HG03432 (cell line): ENCODE results near the gene FAM25A.

ENCODE experiments used
- ATAC-seq: cut with Tn5 transposase; IDR thresholded peaks from one replicate; pipeline ENCODE4 v1.9.1; 2021; ENCODE audit warnings: mild to moderate bottlenecking, moderate library complexity; ENCODE audit not compliant: unreplicated experiment

Gene FAM25A

DNA sequence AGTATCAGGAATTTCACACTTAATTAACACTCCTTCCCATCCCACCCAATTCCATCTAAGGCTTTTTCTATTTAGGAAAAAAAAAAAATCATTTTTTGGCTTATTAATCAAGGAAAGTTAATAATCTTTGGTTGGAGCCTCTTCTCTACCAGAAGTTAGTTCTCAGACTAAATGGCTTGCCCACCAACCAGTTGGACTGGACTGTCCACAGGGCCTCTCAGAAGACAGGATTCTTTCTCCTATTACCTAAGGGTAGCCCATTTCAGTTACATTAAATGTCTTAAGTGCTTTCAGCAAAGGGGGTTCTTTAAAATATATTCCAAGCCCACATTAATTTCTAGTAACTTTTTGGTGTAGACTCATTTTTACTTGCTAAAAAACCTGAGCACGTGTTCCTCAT is 39.3 kb downstream of the FAM25A start:
- ATAC-seq, result no peak

DNA sequence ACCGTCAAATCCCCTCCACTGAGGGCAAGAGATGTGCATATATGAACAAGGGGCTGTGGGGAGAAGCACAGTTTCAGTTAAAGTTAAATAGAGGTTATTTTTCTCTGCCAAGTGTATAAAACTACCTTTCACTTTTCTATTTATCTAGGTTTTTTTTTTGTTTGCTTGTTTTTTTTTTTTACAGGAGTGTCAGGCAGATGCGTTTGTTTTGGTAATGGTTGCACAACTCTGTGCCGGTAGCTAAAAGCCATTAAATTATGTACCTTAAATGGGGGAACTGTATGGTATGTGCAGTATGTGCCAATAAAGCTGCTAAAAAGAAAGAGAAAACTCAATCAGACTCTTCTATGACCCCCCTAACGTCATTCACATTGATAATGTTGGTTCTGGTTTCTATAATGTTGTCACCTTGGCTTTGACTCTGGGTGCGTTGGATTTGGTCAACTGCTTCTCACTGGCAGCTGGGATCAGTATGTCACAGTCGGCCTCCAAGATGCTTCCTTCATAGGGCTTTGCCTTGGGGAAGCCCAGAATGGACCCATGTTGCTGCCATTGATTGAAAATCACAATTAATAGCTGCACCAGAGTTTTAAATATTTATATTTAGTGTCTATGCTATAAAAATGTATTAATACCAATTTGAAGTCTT is 40.3 kb downstream of the FAM25A start:
- no peak for ATAC-seq

DNA sequence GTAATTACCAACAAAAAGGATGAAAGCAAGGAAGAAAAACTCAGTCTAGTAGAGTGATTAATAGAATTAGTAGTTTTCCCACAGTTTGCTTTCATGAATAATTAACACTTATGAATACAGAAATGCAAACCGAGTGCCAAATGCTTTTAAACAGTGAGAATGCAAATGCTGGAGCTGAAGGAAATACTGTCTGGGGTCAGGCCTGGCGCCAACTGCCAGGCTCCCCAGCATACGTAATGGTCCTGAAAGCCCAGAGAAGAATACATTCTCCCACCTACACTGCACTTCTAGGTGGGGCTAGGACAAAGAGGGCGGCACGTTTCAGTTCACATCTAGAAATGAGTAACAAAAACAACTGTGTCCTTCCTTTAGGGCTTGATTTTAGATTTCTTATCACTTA is 44.6 kb downstream of the FAM25A start:
- no peak for ATAC-seq

DNA sequence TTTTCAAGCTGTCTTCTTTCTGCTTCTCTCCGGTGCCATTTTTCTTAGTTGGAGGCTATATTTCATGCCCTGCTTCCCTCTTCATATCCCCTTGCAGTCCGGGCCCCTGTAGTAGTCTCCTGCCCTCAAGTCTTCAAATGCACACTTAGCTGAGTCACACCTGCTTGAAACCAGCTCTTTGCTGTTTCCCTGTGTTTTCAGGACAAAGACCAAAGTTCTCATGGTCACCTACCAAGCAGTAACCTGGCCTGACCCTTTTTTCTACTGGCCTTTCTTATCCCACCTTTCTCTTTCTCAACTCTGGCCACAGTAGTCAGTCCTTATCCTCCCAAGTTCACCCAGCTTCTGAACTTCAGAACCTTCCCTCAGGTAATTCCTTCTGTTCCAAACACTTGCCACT is 46.1 kb downstream of the FAM25A start:
- no peak for ATAC-seq

DNA sequence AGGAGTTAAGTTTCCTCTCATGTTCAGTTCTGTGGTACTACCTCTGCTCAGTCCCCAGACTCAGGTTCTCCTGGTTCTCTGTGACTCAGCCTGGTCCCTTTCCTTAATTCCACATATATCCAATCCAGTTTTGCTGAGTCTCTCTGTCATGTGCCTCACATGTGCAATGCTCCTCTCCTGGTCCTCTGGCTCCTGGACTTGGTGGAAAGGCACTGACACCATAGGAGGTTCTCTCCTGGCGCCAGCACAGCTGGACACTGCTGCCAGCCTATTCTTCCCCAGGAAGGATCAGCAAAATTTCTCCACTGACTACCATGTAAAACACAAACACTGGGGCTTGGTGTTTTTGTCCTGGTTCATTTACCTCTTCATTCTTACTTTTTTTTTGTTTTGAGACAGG is 46.8 kb downstream of the FAM25A start:
- no peak for ATAC-seq

DNA sequence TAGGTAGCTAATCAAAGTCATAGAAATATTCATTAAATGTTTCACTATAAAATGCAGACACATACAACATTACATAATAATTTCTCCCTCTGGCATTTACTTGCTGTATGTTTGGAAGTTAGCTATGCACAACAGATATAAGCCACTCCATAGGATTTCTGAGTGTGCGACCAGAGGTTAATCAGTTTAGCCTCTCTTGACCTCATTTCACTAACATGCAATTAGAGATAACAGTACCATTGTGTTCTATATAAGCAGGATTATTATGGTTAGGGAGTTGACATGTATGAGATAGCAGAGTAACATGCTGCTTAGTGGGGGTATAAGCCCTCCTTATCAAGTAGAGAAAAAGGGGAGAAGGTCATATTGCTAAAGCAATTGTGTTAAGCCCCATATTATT is 48.2 kb downstream of the FAM25A start:
- ATAC-seq, result no peak

DNA sequence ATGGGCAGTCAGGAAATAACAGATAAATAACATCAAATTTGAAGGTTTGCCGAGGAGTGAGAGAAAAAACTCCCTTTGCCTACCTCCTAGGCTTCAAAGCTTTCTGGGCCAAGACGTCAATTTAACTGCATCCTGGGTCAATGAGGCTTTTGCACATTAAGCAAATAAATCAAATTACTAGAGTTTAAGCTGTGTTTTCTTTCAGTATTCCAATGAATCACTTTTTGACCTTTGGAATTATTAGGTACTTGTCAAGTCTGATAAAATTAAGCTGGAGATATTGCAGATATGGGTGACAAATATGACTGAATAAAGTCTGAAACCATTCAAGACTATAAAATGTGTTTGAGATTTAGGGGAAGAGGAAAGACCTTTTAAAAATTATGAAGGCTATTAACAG is 52.4 kb downstream of the FAM25A start:
- no peak for ATAC-seq
